NCI-H1092 treated with DMSO at 0.1 percent for 48 hours (cell line): ENCODE results near the gene ABR.

Source experiments
- DNase-seq: peaks from one replicate; lab custom pipeline; 2025; lab: John Stamatoyannopoulos, UW

Gene ABR

DNA sequence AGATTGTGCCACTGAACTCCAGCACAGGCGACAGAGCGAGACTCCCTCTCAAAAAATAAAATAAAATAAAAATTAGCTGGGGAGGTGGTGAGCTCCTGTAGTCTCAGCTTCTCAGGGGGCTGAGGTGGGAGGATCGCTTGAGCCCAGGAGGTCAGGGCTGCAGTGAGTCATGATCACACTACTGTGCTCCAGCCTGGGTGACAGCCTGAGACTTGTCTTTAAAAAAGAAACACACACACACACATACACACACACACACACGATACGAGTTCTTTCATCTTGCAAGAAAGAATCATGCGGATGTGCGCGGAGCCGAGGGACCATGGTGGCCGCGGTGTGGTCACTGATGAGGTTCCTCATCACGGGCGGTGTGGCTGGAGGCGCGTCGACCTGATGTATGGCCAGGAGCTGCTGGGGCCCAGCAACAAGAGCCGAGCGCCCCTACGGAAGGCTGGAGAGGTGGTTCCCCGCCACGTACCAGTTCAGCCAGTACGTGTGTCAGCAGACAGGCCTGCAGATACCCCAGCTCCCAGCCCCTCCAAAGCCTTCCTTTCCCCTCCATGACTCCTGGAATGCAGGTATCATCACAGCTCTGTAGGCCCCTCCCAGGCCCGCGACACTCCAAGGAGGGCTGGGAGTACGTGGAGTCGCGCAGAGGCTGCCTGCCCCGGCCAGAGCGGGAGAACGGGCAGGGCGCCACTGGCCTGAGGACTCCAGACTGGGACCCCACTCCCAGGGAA lies 220.9 kb downstream of the ABR start:
- DNase-seq = no peak

DNA sequence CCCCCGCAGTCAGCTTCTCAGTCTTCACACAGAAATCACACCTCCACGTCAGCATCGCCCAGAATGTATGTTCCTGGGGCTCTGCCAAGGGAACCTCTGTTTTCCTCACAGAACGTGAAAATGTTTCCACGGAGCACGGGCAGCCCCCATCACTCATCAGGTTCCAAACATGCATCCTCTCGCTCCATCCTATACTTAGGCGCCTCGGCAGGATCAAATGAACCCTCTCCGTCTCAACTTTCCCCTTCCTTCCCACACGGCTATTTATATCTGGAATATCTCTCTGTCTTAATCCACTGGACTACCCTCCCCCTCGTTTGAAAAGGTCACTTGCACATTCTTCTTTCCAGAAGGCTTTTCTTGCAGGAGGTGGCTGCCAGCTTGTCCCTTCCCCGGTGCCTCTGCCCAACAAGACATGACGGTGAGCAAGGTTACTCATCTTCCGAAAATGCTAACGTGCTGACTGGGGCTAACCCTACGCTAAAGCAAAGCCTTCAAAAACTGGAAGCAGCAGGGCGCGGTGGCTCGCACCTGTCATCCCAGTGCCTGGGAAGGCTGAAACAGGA lies 221.8 kb downstream of the ABR start:
- no peak for DNase-seq

DNA sequence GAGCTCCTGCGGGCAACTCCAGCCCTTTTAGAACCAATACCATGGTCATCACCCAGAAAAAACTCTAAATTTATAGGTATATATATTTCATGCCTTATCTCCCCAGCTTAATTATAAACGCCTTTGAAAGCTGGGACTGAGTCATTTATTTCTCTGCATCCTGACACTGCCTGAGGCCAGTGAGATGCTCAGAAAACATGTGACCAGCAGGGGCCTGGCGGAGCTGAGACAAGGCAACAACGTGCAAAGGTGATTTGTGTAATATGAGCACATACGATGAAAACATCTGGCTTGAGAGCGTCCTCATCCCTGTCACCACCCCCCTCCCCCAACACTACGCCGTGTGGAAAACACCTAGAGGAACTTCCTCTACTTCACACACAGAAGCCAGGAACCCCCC lies 222.9 kb downstream of the ABR start:
- no peak for DNase-seq

DNA sequence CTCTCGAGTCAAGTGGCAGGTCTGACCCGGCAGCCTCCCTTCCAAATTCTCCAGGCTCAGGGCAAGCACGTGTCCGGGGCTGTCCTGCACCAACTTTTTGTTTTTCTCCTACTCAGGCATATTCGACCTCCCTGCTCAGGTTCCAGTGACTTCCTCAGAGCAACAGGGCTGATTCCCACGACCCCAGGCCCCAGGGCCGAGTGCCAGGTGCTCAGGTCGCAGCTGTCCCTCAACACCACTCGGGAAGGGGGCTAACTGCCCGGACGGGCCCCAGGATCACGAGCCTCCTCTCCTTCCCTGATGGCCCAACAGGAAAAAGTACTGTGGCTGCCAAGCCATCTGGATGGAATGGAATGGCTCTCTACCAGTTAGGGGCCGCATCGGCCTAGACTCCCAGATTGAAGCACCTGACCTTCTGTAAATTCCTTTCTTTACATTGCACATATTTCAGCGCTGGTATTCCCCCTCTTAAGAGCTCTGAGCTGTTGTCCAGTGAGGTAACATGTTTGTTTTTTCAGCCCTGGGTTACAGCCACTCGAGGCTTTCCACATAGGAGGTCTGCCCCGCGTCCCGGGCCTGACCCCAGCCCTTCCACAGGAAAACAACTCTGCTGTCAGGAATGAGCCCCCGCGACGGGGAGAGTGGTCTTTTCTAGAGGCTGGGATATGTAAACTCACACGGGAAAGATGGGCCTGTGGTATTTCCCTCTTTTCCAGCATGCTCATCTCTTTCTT lies 225.2 kb downstream of the ABR start:
- DNase-seq = no peak

DNA sequence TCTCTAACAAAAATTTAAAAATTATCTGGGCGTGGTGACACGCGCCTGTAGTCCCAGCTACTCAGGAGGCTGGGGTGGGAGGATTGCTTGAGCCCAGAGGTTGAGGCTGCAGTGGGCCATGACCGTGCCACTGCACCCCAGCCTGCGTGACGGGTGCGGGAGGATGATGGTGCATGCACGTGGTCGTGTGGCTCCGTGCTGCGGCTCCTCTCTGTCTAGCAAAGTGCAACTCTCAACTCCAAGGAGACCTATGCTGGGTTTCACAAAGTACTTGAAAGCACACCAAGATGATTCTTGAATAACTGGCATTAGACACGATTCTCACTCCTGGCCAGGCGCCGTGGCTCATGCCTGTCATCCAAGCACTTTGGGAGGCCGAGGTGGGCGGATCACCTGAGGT lies 226.0 kb downstream of the ABR start:
- no peak for DNase-seq
